ENCODE data around the gene ACOXL.
A peak's percentile ranks its signal among the peaks of the same experiment; 100 is the strongest.

ACOXL gene

DNA sequence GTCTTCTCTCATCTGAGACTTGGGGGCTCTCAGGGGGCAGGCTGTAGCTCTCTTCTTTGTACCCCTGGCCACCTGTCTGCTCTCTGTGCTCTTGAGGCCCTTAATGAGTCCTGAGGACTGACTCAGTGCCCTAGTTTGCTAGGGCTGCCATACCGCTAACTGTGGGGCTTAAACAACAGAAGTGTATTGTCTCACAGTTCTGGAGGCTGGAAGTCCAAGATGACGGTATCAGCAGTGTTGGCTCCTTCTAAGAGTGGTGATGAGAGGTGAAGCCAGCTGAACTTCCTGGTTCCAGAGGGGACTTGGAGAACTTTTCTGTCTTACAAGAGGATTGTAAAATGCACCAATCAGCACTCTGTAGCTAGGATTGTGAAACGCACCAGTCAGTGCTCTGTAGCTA, 67.0 kb downstream of the ACOXL start:
- no peak for DNase-seq

DNA sequence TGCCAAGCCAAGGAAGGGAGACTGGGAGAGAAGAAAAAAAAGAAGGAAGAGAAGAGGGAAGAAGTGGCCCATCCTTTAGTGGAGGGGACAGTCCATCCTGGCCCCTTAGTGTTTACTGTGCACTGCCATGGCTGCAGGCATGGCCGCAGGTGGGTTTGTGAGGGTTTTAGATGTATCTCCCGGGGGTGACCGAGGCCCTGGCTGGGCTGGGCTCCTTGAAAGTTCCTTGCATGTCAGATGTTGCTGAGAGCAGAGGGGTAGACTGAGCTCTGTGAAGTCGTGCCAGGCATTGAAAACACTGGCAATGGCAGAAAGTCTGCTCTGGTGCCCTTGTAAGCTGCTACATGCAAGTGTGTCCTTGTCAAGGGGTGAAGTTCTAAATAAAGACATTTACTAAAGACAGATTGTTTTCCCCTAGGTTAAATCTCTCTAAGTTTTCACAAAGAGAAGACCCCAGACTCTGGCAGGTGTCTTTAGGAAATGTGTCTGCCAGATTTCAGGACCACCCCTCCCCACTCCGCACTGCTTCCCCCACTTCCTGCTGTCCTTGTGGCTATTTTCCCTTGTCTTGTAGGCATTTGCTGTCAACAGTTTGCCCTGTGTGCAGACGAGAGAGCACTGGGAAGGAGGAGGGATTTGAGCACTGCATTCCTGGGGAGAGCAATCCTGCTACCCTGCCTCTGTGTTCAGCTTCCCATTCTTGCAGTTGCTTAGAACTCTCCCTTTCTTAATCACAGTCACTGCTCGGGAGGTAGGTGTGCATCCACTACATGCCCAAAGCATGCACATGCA, 68.4 kb downstream of the ACOXL start:
- no peak for DNase-seq

DNA sequence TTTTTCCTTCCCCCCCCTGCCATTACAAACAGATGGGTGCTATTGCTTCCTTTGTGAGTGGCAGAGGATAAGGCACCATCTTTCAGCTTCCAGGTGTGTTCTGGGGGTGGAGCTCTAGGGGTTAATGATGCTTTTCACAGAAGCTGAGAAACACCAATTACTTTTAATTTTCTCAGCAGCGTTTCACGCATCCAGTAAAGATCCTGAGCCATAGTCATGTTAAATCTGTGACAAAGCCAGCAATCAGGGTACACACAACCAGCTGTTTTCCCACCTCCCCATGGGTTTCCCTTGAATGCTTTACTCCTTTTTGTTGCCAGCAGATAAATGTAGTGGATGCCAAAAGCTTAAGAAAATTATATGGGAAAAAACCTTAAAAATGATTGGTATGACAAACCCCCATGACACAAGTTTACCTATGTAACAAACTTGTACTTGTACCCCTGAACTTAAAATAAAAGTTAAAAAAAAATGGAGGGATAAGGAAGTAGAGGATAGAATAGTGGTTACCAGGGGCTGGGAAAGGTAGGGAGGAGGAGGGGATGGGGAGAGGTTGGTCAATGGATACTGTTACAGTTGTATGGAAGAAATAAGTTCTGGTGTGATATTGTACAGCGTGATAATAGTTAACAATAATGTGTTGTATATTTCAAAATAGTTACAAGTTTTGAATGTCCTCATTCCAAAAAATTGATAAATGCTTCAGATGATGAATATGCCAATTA, 70.0 kb downstream of the ACOXL start:
- DNase-seq = no peak

DNA sequence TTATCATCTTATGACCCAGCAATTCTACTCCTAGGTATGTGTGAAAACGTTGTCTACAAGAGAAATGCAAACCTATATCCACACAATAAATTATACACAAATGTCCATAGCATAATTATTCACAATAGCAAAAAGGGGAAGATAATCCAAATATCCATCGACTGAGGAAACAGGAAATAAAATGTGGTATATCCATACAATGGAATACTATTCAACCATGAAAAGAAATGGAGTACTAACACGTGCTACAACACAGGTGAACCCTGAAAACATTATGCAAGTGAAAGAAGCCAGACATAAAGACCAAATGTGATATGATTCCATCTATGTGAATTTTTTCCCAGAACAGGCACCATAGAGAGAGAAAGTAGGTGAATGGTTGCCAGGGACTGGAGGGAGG, 72.1 kb downstream of the ACOXL start:
- DNase-seq = no peak

DNA sequence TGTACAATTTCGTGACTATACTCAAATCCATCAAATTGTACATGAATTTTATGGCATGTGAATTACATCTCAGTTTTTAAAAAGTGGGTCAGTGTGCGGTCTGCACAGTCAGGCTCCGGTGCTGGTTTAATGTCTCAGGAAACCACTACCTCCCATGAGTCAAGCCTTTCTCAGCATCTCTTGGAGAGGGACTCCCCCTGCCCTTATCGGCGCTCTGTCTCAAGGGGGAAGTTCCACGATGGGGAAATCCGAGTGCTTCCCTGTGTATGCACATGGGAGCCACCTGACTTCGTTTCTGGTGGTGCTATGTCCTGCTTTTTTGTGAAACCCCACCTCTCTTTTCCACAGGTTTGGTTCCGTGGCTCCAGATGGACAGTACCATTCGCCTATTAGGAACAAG, 72.5 kb downstream of the ACOXL start:
- DNase-seq = peak; percentile 82

DNA sequence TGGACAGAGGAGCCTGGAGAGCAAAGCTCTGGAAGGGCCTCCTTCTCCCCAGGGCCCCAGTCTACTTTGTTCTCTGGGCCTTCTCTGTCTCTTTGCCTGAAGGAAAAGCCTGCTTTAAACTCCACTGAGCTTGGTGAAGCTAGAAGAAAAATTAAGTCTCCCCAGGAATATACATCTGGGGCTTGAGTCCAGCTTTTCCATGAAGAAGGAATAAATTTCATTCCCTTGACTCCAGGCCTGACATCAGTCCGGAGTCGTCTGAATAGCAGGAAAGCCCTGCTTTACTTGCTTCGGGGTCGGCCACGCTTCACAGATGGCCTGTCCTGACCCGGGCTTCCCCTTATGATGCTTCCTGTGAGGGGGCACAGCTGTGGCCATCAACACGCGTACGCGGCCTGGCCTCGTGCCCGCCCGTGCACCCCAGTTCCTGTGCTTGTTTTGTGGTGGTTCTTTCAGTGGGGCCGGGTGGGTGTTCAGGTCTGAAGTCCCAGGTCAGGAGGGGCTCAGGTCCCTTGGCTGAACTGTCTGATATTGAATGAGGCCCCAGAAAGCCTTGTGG, 73.6 kb downstream of the ACOXL start:
- DNase-seq = no peak

- DNase-seq = no peak
These were observed 75.1 kb downstream of the ACOXL start for GRCh38 chr2:110807522-110807921.

GRCh38 chr2:110810404-110810803, 78.0 kb downstream of the ACOXL start:
- no peak for DNase-seq

DNA sequence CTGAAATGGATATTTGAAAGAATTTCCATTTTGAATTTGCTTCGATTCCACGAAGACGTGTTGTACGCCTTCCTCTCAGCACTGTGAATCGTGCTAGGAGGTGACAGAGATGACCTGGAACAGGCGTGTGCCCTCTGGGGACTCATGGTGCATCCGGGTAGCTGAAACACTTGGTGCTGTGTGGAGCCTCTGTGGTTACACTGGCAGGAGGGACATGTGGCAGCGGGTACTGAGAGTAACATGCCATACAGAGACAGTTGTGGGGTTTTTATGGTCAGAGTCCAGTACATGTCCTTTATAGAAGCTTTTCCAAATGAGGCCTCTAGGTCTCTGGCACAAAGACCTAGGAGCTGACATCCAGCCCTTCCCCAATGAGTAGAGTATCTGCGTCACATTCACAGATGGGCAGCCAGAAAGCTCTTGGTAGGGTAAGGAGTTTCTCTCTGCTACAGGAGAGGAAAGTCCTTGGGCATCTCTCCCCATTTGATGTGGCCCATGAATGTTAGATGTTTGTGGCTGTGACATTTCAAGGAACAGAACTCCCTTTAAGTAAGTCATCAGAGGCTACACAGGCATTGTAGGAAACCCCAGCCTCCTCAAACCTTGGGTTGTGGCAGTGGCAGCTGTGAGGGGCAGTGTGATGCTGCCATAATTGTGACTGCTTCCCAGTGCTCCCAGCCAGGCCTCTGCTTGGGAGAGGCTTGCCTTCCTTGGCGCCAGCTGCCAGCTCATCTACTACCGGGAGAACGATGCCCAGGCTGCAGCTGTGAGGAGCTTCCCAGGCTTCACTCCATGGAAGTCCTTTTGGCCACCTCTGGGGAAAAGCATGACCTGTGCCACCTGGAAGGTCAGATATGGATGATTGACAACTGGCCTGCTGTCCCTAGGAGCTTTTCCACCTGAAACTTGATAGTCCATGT, 80.6 kb downstream of the ACOXL start:
- no peak for DNase-seq

GRCh38 chr2:110813896-110814295, 81.5 kb downstream of the ACOXL start:
- no peak for DNase-seq

GRCh38 chr2:110815938-110816337, 83.6 kb downstream of the ACOXL start:
- no peak for DNase-seq

DNA sequence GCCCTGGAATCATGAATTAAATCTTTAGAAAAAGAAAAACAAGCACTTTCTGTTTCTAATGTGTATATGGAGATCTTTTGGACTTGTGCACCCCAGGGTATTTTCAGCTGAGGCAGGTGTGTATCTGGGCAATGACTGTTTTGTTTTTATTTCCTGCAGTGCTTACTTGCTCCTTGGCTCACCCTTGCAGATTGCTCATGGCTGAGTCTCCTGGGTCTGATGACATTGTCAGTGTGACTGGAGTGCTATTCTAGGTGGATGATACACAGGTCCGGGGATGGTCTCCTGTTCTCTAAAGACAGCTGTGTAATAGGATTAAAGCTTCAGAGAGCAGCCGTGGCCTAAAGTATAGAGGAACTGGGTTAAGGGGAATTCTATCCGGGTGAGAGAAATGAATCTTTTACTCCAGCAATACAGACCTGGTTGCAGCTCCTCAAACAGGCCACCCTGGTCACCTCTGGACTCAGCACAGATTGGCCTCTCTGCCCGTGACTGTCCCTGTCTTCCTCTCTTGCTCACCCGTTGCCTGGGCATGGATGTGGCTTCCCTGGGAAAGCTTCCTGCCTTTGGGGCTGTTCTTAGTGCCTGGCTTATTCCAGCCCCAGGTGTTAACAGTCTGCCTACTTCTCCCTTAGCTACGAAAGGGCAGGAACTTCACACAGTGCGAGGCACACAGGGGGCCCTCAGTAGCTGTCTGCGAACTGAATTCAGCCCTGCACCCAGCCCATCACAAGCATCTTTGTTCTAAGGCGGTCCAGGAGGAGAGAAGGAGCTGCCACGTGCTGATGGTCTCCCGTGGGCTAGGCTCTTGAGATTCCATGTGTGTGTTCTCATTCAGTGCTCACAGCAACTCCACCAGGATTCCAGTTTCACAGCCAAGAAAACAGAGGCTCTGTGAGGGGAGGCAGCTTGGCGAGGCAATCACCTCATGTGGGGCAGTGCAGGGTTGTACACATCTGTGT, 84.3 kb downstream of the ACOXL start:
- DNase-seq = no peak

DNA sequence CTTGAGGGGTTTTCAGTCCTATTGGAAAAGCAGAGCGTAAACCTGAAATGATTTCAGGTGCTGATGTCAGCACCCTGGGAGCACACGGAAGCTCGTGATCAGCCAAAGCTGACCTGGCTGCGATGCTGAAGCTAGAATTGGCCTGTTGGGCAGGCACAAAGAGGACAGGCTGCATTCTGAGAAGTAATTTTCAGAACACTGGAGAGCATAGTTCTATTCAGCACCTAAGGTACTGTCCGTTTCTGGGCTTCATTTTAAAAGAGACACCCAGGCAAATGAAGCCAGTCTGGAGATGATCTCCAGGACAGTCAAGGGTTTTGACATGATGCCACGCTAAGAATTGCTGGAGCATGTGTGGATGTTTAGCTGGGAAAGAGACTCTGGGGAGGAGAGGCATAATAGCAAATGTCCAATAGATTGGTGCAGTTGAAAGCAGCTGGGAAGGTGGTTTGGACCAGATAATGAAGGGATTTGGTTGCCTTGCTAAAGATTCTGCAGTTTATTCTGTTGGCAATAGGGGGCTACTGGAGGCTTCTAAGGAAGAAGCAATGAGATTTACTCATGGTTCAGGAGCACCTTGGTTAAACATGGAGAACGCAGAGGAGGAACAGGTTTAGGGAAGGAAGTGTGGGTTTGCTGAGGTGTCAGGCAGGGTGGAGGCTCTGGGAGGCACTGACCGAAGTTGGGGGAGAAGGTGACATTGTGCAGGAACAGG, 86.6 kb downstream of the ACOXL start:
- no peak for DNase-seq

GRCh38 chr2:110819711-110820110, 87.3 kb downstream of the ACOXL start:
- no peak for DNase-seq

- no peak for DNase-seq
These were observed 87.8 kb downstream of the ACOXL start for GRCh38 chr2:110820128-110820527.

- no peak for DNase-seq
These were observed 90.8 kb downstream of the ACOXL start for GRCh38 chr2:110823165-110823564.

- DNase-seq = no peak
These were observed 95.1 kb downstream of the ACOXL start for GRCh38 chr2:110827511-110827910.

DNA sequence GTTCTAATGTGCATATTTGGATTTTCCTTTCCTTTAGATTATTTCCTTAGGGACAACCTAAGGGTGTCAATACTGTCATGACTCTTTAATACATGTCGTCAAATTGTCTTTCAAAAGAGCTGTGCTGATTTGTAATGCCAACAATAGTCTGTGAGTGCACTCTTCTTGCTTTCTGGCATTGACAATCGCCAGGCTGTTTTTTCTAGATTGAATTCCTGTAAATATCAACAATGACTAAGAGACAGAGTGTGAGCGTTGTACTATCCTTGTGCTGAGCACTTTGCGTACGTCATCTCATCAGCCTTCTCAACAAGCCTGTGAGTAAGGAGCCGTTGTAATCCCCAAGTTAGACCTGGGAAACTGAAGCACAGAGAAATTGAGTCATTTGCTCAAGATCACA, 96.0 kb downstream of the ACOXL start:
- no peak for DNase-seq

DNA sequence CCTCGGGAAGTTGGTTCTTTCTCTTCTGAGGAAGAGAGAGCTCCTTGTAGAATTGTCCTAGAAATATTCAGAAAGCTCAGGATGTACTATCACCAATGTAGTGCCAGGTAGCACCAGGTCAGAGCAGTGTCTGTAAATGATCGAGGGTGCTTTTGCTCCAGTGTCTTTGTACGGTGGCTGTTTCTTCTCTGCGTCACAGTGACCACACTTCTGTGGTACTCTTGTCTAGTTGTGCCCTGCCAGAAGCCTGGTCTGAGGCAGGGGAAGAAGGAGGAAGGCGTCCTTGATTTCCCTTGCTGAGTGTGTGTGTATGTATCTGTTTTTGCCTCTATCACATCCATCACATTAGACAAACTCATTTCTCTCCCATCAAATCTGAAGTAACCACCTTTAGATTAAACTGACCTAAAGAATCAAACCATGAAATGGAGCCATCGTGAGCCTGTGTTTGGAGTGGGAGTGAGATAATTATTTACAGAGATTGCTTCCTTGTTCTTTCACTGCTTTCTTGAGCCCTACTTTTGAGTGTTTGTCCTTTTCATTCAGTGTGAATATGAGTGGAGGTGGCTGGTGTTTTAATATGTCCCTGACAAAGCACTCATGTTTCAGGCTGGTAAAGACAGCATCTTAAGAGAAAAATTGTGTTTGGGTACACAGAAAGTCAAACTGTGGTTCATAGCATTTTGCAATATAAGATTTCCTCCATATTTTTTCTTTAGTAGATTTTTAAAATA, 97.2 kb downstream of the ACOXL start:
- DNase-seq = no peak

GRCh38 chr2:110832740-110833139, 100.4 kb downstream of the ACOXL start:
- DNase-seq = no peak

Measured in activated CD4-positive, alpha-beta T cell treated with anti-CD3 and anti-CD28 coated beads, Interleukin-10, Interleukin-2, amounts not matched to agents 100 ng/mL and 50 ng/mL, durations not matched to agents 16 hours and 8 hours (primary cell).